ENCODE results near the gene AGK. TPM values are rescaled to one million over a fixed set of nuclear protein-coding genes. Genes with fewer than 3 reads are reported as not detected.

The AGK gene
- total RNA-seq, 4 donors from 2014 or later: 11.2 to 22.5 (median 17.7) TPM

DNA sequence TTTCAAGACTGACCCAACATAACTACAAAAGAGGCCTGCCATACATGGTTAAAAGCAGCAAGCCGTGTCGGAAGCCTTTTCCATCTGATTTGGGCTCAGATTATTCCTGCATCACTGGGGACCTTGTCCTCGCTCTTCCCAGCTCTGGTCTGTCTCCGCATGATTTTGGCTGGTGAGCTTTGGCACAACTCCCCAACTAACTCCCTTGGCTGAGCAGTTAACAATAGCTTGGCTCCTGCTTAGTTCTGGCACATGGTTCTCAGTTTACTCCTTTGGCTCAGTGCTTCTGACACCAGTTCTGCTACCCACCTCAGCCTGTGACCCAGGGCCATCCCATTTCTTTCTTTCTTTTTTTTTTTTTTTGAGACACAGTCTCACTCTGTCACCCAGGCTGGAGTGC is 17.0 kb downstream of the AGK start:
- 86 to 91% methylated on average over 4 of the region's 4 CpGs for WGBS, 2 donors
- intact Hi-C loops (cut with DNase I): no loop called here
- H3K27me3 ChIP-seq: no peaks in the 10 kb centered on the region
- TF ChIP-seq CTCF (IDR thresholded peaks at IDR 0.05) (no peak), POLR2A (IDR thresholded peaks at IDR 0.05) (no peak)
- no peak for DNase-seq
- no peak overlapping the region for H3K27ac ChIP-seq
- peaks cover 0 to 81% (median 0%) of the 10 kb centered on the region in 3 donors for H3K36me3 ChIP-seq
- no peak overlapping the region for H3K4me3 ChIP-seq
- no peaks in the 10 kb centered on the region for H3K9me3 ChIP-seq
- no peaks in the 10 kb centered on the region for H3K4me1 ChIP-seq

- DNase-seq: no peak
- Histone ChIP-seq H3K4me3 (no peak overlapping the region), H3K4me1 (no peaks in the 10 kb centered on the region), H3K27ac (no peak overlapping the region), H3K36me3 (peaks cover 0 to 80% (median 0%) of the 10 kb centered on the region in 3 donors), H3K9me3 (peaks cover 0 to 5% (median 0%) of the 10 kb centered on the region in 3 donors), H3K27me3 (no peaks in the 10 kb centered on the region)
- WGBS, 2 donors: 83 to 88% methylated on average over 1 of the region's 1 CpG
- intact Hi-C loops (cut with DNase I): no loop called here
- TF ChIP-seq POLR2A (IDR thresholded peaks at IDR 0.05) (no peak), CTCF (IDR thresholded peaks at IDR 0.05) (no peak)
Measured at GRCh38 chr7:141571059-141571458, 19.8 kb downstream of the AGK start.

DNA sequence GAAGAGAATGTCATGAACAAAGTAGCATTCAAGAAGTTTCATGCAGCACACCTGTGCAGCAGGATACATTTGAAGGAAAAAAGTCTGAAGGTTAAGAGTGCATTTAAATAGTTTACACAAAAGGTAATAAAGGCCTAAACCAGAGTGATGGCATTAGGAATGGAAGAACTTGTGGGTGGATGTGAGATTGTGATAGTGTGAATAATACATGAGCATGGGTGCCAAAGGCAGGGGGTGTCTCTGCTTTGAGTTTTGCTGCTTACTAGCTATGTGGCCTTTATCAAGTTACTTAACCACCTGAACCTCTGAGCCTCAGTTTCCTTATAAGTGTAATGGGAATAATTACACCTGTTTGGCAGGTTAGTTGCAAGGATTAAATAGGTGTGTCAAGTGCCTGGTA is 21.0 kb downstream of the AGK start:
- Histone ChIP-seq H3K4me3 (no peak overlapping the region), H3K27ac (no peak overlapping the region), H3K27me3 (no peaks in the 10 kb centered on the region), H3K36me3 (peaks cover 0 to 81% (median 0%) of the 10 kb centered on the region in 3 donors), H3K4me1 (no peaks in the 10 kb centered on the region), H3K9me3 (peaks cover 0 to 15% (median 0%) of the 10 kb centered on the region in 3 donors)
- no peak for TF ChIP-seq POLR2A (IDR thresholded peaks at IDR 0.05)
- TF ChIP-seq CTCF (IDR thresholded peaks at IDR 0.05): no peak
- no peak for DNase-seq
- intact Hi-C loops (cut with DNase I): no loop called here

GRCh38 chr7:141573511-141573910 is 22.3 kb downstream of the AGK start:
- 88 to 94% methylated on average over 6 of the region's 6 CpGs for WGBS, 2 donors
- intact Hi-C loops (cut with DNase I): no loop called here
- H3K27ac ChIP-seq: no peak overlapping the region
- no peak overlapping the region for H3K4me3 ChIP-seq
- no peak for DNase-seq
- TF ChIP-seq POLR2A (IDR thresholded peaks at IDR 0.05): no peak
- no peak for TF ChIP-seq CTCF (IDR thresholded peaks at IDR 0.05)
- no peaks in the 10 kb centered on the region for H3K4me1 ChIP-seq
- no peaks in the 10 kb centered on the region for H3K27me3 ChIP-seq
- peaks cover 0 to 75% (median 0%) of the 10 kb centered on the region in 3 donors for H3K36me3 ChIP-seq
- peaks cover 0 to 22% (median 0%) of the 10 kb centered on the region in 3 donors for H3K9me3 ChIP-seq

DNA sequence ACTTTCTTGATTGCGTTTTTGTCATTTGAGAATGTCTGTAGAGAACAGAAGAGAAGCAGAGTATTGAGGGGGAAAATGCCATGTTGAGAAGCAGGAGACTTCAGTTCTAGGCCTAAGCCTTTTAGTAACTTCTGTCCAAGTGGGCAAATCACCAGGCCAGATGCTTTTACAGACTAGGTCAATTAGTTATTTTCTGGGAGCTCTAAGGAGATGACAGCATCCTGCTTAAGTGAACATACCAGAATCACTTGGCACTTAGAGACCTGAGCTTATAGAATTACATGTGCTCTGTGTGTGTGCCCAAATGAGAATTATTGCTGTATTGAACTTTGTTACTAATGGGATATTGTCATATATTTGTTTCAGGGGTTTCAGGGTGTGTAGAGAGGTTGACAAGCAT is 24.0 kb downstream of the AGK start:
- Histone ChIP-seq H3K36me3 (peaks cover 0 to 75% (median 0%) of the 10 kb centered on the region in 3 donors), H3K27ac (no peak overlapping the region), H3K9me3 (peaks cover 0 to 38% (median 8%) of the 10 kb centered on the region in 3 donors), H3K4me3 (no peak overlapping the region), H3K4me1 (no peaks in the 10 kb centered on the region), H3K27me3 (no peaks in the 10 kb centered on the region)
- intact Hi-C loops (cut with DNase I): no loop called here
- WGBS, 2 donors: 93% methylated on average over 1 of the region's 1 CpG
- TF ChIP-seq CTCF (IDR thresholded peaks at IDR 0.05) (no peak), POLR2A (IDR thresholded peaks at IDR 0.05) (no peak)
- DNase-seq: no peak
